GM12801 (cell line): Measurements from ENCODE around the gene CA4.

Source experiments
- CTCF ChIP-seq: IDR thresholded peaks from one replicate; pipeline ENCODE4 v1.5.1; 2011; ENCODE audit warnings: control low read depth; ENCODE audit not compliant: insufficient read length; ENCODE audit errors: extremely low read depth

CA4 gene

GRCh38 chr17:60165971-60166370 lies 16.2 kb downstream of the CA4 start:
- no peak for TF ChIP-seq CTCF

- TF ChIP-seq CTCF = no peak
These were observed 17.4 kb downstream of the CA4 start for GRCh38 chr17:60167065-60167741.

- no peak for TF ChIP-seq CTCF
These were observed 18.9 kb downstream of the CA4 start for GRCh38 chr17:60168654-60169053.

- no peak for TF ChIP-seq CTCF
These were observed 20.4 kb downstream of the CA4 start for GRCh38 chr17:60169921-60170817.

- TF ChIP-seq CTCF = no peak
These were observed 21.3 kb downstream of the CA4 start for GRCh38 chr17:60170835-60171752.

GRCh38 chr17:60171753-60172079 lies 21.9 kb downstream of the CA4 start:
- TF ChIP-seq CTCF = no peak

- no peak for TF ChIP-seq CTCF
These were observed 23.6 kb downstream of the CA4 start for GRCh38 chr17:60173304-60173819.
